ENCODE data around the gene NCKAP5. TPM values are rescaled to one million over a fixed set of nuclear protein-coding genes. Genes with fewer than 3 reads are reported as not detected.

NCKAP5 gene
- total and polyA plus RNA-seq, 2 of the 8 experiments (the other 6 are each of a cell fraction or from before 2014, with no cell fraction given) = 0.27 to 0.86 TPM

GRCh38 chr2:132859590-132859989 is 708.7 kb downstream of the NCKAP5 start:
- FAIRE-seq = no peak
- H3K36me3 ChIP-seq (ENCODE audit: control insufficient read depth in 2 of 4, insufficient read depth in 4 of 4, low read length in 3 of 4) = no peaks in the 10 kb centered on the region
- H3K4me1 ChIP-seq (replicated peaks in 1 of 4; ENCODE audit: control insufficient read depth in 3 of 4, insufficient read depth in 4 of 4, low read length in 3 of 4) = no peaks in the 10 kb centered on the region; a peak in 1 of 7 replicates
- no peak overlapping the region for H2BK20ac ChIP-seq (ENCODE audit: low read length)
- H2AFZ ChIP-seq (ENCODE audit: low read length) = no peak overlapping the region
- H3K9me3 ChIP-seq (ENCODE audit: insufficient read depth in 2 of 2, low read depth in 1 of 2, low read length in 1 of 2) = no peaks in the 10 kb centered on the region
- no peak overlapping the region for H2BK15ac ChIP-seq (ENCODE audit: low read length)
- H3K23ac ChIP-seq (ENCODE audit: insufficient read length) = no peak overlapping the region
- no peak overlapping the region for H4K5ac ChIP-seq (ENCODE audit: insufficient read length, low read depth, low read length)
- ChIA-PET CTCF (ENCODE audit: partially characterized antibody) (interaction anchor here (0.5 to 1.0 kb wide), 2 partner anchors 10 to 12 kb away, joined by 3 read pairs; no protein-coding TSS in a partner anchor), POLR2A (ENCODE audit: partially characterized antibody) (interaction anchor here (2.1 kb wide), 1 partner anchor 10 kb away, joined by 5 read pairs; no protein-coding TSS in a partner anchor)
- H3K14ac ChIP-seq (ENCODE audit: insufficient read length) = no peak overlapping the region
- H3K18ac ChIP-seq (ENCODE audit: extremely low read depth, low read length) = no peak overlapping the region
- no peaks in the 10 kb centered on the region for H3K23me2 ChIP-seq (ENCODE audit: low read depth, low read length)
- no peak overlapping the region for H3K4me2 ChIP-seq (ENCODE audit: insufficient read depth in 1 of 2, low read depth in 2 of 2, low read length in 2 of 2)
- H4K20me1 ChIP-seq (replicated peaks in 1 of 2; ENCODE audit: control insufficient read depth in 1 of 2, insufficient read depth in 2 of 2, low read length in 2 of 2) = no peaks in the 10 kb centered on the region
- H2AK5ac ChIP-seq (ENCODE audit: low read depth, low read length) = no peak overlapping the region
- no peaks in the 10 kb centered on the region for H3K27me3 ChIP-seq (replicated peaks in 1 of 4; ENCODE audit: control insufficient read depth in 3 of 4, extremely low read depth in 1 of 4, insufficient read depth in 3 of 4, low read length in 3 of 4)
- no peaks in the 10 kb centered on the region for H3K79me1 ChIP-seq (ENCODE audit: low read depth, low read length)
- 94% methylated on average over 5 of the region's 5 CpGs; no CpG with 5 or more reads in 1 of the 2 experiments for WGBS, 2 experiments (ENCODE audit: extremely low coverage in 1 of 2, insufficient coverage in 1 of 2, insufficient read length in 1 of 2, insufficient replicate concordance in 2 of 2, low coverage in 1 of 2, low lambda C conversion rate in 2 of 2, missing lambda C conversion rate in 1 of 2)
- H4K8ac ChIP-seq (ENCODE audit: extremely low read depth, insufficient read depth, low read length) = no peak overlapping the region
- no peak overlapping the region for H4K91ac ChIP-seq (replicated peaks; ENCODE audit: insufficient read length, low read length)
- H3K79me2 ChIP-seq (ENCODE audit: control insufficient read depth in 1 of 2, insufficient read depth in 2 of 2, low read length in 2 of 2) = no peaks in the 10 kb centered on the region
- no peak overlapping the region for H2BK120ac ChIP-seq (replicated peaks; ENCODE audit: low read depth, low read length)
- DNase-seq (ENCODE audit: low read depth in 1 of 2, low spot score in 2 of 2) = no peak
- H3K9ac ChIP-seq (replicated peaks in 1 of 4; ENCODE audit: extremely low read depth in 1 of 4, low read depth in 3 of 4, low read length in 3 of 4) = no peak overlapping the region
- no peak overlapping the region for H3K56ac ChIP-seq (replicated peaks; ENCODE audit: insufficient read length, low read depth, low read length)
- no peak overlapping the region for H3K4ac ChIP-seq (replicated peaks; ENCODE audit: insufficient read length, low read depth, low read length)
- H2BK12ac ChIP-seq (ENCODE audit: low read depth, low read length) = no peak overlapping the region
- H3K27ac ChIP-seq (ENCODE audit: low read depth, low read length) = no peak overlapping the region
- no peak overlapping the region for H3K4me3 ChIP-seq (ENCODE audit: extremely low read depth in 1 of 4, insufficient read depth in 2 of 4, low read depth in 3 of 4, low read length in 4 of 4)
- H2BK5ac ChIP-seq (ENCODE audit: low read depth, low read length) = no peak overlapping the region
- TF ChIP-seq HDAC6 (IDR thresholded peaks at IDR 0.05; ENCODE audit: low read depth, low read length) (no peak), BRCA1 (IDR thresholded peaks at IDR 0.05; ENCODE audit: low read depth, low read length) (no peak), CHD1 (IDR thresholded peaks at IDR 0.05; ENCODE audit: low read depth, low read length) (no peak), MAFK (IDR thresholded peaks at IDR 0.05; ENCODE audit: low read depth, low read length) (no peak), ASH2L (IDR thresholded peaks at IDR 0.05; ENCODE audit: low read length) (no peak), TAF1 (IDR thresholded peaks at IDR 0.05; ENCODE audit: low read depth, low read length) (no peak), EZH2 (IDR thresholded peaks at IDR 0.05; ENCODE audit: low read depth, low read length, severe bottlenecking) (no peak), SP4 (IDR thresholded peaks at IDR 0.05; ENCODE audit: low read length) (no peak), SP1 (IDR thresholded peaks at IDR 0.05; ENCODE audit: low read depth, low read length) (no peak), SIRT6 (IDR thresholded peaks at IDR 0.05; ENCODE audit: low read length) (no peak), EGR1 (IDR thresholded peaks at IDR 0.05; ENCODE audit: borderline replicate concordance, low read depth, low read length) (no peak), SIX5 (IDR thresholded peaks at IDR 0.05; ENCODE audit: low read depth, low read length) (no peak), USF2 (IDR thresholded peaks at IDR 0.05; ENCODE audit: low read length) (no peak), SIN3A (conservative IDR thresholded peaks at IDR 0.05 in 1 of 2, IDR thresholded peaks at IDR 0.05 in 1 of 2; ENCODE audit: low read depth in 1 of 2, low read length in 2 of 2) (no peak)
